NCI-H2171 treated with DMSO at 0.1 percent for 48 hours (cell line): Measurements from ENCODE around the gene P2RX7.

Experiments
- DNase-seq: peaks from one replicate; lab custom pipeline; 2025; lab: John Stamatoyannopoulos, UW

The P2RX7 gene

DNA sequence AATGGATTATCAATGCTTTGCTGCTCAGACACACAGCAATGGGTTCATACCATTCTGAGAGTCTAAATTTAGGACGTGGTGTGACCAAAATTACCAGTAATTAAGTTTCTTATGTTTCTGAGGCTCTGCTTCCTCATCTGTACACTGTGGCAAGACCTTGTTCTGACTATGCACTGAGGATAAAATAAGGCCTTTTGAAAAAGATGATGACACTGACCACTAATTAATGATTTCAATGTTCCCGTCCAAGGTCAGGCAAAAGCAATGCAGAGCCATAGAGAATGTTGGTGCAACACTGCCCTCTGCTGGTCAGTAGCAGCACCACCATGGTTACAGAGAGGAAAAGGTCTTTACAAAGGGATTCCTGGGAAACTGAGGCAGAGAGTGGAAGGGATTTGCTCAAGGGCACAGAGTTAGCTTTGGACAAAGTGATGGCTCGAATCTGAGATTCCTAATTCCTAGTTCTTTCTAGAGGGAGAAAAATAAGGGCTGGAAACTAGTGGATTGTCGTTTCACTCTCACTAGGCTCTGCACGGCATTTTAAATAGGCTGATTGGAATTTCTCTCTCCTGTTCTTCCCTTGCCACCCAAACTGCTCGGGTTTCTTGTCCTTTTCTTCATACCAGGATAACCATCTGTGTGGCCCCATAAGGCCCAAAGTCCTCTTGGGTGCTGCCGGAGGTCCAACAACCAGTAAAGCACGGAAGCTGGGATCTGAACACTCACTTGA, 22.3 kb upstream of the P2RX7 start:
- DNase-seq = peak; percentile 65

DNA sequence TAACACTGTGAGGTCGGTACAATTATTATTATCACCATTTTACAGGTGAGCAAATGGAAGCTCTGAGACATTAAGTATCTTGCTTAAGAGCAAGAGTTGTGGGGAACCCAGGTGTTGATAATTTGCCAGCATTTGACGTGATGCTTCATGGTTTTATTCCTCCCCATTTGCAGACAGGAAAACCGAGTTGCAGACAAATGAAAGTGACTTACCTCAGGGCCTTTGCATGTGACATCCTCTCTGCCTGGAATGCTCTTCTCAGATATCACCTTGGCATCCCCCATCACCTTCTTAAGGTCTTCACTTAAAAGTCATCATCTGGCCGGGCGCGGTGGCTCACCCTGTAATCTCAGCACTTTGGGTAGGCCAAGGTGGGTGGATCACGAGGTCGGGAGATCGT, 21.0 kb upstream of the P2RX7 start:
- DNase-seq = no peak

DNA sequence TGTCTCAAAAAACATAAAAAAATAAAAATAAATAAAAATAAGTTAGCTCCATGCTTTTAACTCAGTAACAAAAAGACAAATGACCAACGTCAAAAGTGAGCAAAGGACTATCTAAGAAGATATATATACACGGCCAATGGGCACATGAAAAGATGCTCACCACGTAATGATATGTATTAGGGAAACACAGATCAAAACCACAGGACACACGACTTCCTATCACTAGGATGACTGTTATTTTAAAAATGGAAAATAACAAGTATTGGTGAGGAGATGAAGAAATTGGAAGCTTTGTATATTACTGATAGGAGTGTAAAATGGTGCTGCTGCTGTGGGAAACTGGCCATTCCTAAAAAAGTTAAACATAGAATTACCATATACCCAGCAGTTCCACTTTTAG, 20.2 kb upstream of the P2RX7 start:
- DNase-seq = no peak

DNA sequence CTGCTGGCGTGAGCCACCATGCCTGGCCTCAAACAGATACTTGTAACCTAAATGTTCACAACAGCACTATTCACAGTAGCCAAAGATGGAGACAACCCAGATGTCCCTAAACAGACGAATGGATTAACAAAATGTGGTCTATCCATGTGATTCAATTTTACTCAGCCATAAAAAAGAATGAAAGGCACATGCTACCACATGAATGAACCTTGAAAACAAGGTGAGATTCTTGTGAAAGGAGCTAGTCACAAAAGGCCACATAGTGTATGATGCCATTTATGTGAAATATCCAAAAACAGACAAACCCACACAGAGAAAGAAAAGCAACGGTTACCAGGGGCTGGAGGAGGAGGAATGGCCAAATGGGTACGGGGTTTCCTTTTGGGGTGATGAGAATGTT, 19.6 kb upstream of the P2RX7 start:
- no peak for DNase-seq

DNA sequence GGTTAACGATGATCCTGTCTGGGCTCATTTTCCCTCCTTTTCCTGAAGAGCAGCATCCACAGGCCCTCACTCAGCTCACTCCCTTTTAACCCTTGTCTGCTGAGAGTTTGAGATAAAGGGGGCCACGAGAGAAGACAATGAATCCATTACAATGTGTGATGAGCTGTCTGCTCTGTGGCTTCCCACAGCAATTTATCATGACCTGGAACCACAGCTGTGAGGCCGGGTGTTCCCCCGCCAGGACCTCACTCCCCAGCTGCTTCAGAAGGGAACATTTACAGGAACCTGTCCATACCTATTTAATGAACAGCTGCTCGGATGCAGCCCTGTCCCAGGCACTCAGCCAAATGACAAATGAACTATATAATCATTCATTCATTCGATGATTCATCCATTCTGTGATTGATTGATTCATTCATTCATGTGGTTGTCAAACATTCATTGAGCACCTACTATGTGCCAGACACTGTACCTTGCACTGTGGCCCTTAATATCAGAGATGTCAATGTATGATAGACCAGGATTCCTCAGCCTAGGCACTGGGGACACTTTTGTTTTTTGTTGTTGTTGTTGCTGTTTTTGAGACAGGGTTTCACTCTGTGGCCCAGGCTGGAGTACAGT, 18.5 kb upstream of the P2RX7 start:
- DNase-seq = peak; percentile 45

DNA sequence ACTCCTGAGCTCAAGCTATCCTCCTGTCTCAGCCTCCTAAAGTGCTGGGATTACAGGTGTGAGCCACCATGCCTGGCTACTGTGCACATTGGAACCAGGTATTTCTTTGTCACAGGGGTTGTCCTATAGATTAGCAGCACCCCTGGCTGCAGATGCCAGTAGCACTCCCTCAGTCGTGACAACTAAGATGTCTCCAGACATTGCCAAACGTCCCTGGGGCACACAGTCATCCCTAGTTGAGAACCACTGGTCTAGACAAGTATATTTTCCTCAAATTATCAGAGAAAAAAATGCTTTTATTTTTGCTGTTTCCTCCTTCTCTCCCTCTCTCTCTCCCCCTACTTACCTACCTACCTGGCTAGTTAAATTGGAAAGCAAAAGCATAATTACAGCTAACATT, 17.9 kb upstream of the P2RX7 start:
- DNase-seq = no peak

DNA sequence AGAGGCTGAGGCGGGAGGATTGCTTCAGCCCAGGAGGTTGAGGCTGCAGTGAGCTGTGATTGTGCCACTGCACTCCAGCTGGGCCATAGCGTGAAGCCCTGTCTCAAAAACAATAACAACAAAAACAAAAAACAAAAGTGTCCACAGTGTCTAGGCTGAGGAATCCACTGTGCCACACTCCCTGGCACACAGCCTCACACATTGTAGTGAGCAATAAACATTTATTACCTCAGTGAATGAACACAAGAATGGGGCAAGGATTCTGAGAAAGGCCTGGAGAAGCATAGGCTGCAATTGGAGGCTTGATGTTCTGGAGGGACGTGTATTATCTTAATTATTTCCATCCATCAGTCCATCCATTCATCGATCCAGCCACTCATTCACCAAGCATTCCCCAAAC, 17.1 kb upstream of the P2RX7 start:
- no peak for DNase-seq

DNA sequence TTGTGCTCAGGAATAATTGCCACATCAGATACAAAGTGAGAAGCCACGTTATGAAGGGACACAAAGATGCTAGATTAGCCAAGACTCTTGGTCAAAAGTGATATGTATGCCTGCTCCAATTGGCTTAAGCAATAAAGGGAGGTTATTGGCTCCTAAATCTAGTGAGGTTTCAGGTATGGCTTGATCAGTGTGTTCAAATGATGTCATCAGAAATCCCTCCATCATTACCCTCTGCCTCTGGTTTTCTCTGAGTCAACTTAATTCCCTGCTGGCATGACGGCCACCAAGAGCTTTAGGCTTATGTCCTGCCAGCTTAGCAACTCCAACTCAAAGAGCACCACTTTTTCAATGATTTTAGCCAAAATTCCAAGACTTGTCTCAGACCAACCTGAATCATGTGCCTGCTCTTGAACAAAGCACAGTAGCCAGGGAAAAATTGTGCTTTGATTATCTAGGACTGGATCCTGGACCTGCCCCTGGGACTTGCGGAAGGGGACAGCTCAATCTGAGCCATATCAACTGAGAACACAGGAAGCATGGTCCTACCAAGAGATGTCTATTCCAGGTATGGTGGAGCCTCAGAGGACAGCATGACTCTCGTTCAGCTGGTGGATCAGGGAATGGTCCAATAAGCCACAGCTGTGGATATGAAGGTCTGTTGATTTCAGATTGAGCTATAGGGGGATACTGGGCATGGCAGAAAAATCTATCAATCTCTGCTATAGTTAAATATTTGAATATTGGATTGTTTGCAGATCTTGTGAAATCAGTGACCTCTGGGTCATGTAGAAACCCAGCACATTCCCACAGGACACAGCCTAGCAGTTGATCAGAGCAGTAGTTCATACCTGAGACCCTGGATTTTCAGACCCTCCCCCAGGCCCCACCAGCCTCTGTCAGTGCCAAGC, 16.1 kb upstream of the P2RX7 start:
- DNase-seq = no peak

DNA sequence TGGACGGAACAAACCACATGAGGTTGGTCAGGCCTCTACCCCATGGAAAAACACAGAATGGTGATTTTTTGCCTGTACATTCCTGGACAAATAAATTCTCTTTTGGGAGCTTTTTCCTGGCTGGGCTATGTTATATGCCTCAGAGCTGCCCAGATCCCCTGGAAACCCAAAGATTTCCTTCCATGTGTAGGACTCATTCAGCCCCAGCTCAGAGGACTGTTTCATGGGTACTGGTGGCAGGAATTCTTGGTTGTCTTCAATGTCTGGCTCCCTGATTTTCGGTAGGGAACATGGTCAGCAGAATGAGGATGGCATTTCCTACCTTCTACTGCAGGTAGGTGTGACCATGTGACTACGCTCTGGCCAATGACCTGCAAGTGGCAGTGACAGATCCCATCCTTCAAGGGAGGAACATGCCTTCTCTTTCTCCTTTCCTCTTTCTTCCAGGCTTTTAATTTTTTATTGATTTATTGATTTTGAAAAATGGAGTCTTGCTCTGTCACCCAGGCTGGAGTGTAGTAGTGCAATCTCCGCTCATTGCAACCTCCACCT, 15.4 kb upstream of the P2RX7 start:
- DNase-seq = no peak

DNA sequence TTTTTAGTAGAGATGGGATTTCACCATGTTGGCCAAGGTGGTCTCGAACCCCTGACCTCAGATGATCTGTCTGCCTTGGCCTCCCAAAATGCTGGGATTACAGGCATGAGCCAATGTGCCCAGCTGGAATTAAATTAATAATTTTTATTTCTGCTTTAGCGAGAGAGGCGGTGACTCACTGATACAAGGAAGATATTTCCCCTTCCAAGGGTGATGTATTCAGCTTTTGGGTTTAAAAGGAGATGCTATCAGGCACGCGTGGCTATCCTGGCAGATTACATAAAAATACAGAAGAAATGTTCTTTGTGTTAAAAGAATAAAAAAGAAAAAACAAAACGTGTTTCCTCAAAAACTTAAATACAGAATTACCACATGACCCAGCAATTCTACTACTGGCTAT, 12.4 kb upstream of the P2RX7 start:
- DNase-seq = no peak

DNA sequence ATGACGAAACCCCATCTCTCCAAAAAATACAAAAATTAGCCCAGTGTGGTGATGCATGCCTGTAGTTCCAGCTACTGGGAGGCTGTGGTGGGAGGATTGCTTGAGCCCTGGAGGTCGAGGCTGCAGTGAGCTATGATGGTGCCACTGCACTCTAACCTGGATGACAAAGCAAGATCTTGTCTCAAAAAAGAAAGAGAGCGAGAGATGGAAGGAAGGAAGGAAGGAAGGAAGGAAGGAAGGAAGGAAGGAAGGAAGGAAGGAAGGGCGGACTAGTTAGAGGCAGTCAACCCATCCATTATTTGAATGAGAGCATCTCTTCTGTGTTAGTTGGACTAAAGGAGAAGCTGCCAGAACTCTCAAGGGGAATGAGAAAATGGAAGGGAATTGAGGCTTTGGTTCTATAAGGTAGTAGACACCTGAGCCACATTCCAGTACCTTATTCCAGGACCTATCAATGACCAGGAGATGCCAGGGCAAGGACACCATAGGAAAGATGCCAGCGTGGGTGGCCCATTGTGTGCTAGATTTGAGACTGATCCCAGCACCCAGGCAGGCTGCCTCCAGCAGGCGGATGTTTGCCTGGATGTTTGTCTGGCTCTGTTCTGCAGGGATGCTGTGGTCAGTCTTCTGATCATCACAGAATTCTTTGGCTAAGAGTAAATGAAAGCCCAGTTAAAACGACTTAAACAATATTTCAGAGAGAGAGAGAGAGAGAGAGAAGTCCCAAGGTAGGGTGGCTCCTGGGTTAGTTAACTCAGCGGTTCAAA, 11.5 kb upstream of the P2RX7 start:
- DNase-seq = no peak

DNA sequence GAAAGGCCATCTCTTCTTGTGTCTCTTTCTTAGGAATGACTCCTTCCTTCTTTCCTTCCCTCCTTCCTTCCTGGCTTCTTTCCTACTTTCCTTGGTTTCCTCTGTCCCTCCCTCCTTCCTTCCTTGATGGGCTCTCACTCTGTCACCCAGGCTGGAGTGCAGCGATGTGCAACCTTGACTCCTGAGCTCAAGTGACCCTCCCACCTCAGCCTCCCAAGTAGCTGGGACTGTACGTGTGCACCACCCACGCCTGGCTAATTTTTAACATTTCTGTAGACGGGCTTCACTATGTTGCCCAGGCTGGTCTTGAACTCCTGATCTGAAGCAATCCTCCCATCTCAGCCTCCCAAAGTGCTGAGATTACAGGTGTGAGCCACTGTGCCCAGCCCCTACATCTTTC, 10.9 kb upstream of the P2RX7 start:
- DNase-seq = no peak

DNA sequence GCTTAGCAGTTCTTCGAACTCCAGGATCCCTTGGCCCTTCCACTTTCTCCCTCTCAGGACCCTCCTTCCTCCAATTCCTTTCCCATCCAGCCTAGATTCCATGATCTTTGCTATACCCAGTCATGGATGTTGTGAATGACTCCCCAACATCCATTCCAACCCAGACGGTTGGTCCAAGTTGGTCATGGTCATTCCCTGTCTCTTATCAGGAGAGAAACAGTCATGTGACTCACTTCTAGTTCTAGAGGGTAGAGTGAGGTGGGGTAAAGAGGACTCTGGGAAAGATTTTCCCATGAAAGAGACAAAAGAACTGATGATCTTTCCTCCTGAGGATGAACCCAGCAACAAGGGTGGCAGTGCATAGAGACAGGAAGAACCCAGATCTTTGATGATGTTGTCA, 9.2 kb upstream of the P2RX7 start:
- DNase-seq = no peak

DNA sequence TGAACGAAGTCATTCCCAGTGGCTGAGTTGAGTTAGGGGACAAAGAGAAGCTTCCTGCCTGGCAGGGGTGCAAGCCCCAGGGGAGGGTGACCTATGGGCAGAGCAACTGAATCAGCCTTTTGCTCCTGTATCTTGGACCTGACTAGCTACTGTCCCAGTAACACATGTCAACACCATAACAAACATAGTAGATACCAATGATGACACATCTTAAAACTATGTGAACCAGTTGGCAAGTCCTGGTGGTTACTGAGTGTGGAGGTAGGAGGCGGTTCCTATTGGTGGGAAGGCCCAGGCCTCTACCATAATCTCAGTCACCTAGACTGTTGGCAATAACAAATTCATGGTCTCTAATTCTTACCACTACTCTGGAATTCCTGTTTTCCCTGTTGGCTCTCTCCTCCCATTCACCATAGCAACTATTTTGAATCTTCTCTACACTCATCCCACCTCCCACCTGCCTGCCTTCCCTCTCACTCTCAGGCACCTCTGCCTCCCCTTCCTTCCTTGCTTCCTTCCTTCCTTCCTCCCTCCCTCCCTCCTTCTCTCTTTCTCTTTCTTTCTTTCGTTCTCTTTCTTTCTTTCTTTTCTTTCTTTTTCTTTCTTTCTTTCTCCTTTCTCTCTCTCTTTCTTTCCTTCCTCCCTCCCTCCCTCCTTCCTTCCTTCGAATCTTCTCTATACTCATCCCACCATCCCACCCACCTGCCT, 8.1 kb upstream of the P2RX7 start:
- DNase-seq = no peak

DNA sequence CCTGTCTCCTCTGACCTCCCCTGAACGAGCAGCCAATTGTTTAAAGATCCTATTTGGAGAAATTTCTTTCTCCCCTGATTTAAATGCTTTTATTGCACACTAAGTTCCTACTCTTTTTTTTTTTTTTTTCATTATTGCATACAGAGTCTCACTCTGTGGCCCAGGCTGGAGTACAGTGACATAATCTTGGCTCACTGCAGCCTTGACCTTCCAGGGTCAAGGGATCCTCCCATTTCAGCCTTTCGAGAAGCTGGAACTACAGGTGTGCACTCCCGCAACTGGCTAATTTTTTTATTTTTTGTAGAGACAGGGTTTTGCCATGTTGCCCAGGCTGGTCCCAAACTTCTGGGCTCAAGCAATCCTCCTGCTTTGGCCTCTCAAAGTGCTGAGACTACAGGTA, 5.2 kb upstream of the P2RX7 start:
- no peak for DNase-seq

DNA sequence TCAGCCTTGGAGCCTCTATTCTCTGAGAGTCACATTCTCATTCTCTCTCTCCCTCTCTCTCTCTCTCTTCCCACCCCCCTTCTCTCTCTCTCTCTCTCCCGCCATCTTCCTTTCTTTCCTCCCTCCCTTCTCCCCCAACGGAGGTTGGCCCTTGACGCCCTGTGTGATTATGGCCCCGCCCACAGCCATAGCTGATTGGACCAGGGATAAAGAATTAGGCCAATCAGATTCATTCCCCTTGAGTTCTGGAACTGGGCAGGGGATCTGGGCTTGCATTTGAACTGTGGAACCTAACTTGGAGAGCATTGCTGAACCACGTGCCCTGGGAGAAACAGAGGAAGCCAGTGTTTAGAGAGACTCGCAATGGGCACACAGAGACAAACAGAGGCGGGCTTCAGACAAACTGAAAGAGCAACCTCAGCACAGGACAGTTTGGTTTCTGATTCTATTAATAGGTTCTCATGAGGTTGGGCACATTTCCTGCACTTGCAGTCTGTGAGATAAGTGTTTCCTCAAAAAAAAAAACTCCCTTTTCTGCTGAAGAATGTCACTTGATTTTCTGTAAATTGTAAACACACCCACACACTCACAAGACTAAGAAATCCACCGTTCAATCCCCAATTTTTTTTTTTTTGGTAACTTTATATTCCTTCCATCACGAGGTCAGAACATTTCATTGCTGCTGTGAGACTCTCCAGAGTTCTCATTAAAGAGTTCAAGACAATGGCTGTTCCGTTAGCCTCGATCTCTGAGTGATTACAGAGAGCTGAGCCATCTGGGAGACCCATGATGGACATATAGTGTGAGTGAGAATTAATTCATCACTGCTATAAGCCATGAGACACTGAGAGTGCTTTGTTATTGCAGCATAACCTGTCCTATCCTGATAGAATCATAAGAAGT, 3.5 kb upstream of the P2RX7 start:
- DNase-seq = no peak

DNA sequence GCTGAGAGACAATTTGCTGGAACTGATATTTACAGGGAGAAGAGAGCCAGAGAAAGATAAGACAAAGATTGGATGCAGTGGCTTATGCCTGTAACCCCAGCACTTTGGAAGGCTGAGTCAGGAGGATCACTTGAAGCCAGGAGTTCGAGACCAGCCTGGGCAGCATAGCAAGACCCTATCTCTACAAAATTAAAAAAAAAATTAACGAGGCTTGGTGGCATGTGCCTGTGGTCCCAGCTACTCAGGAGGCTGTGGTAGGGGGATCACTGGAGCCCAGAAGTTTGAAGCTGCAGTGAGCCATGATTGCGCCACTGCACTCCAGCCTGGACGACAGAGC, 2.9 kb upstream of the P2RX7 start:
- DNase-seq = no peak

DNA sequence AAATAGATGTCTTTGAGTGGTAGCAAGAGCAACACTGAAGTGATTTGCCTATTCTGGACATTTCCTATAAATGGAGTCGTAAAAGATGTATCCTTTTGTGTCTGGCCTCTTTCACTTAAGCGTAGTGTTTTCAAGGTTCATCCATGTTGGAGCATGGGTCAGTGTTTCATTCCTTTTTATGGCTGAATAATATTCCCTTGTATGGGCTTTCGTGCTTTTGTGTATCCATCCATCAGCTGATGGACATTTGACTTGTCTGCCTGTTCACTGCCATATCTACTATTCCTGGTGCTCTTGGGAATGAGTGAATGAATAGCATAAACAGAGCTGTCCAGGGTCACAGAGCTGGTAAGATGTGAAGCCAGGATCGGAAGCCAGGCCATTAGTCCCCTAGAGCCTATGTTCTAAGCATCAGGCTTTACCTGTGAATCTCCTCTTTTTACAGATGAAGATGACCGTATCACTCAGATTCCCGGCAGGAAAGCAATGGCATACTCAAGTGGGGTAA, 1.8 kb upstream of the P2RX7 start:
- DNase-seq = no peak

DNA sequence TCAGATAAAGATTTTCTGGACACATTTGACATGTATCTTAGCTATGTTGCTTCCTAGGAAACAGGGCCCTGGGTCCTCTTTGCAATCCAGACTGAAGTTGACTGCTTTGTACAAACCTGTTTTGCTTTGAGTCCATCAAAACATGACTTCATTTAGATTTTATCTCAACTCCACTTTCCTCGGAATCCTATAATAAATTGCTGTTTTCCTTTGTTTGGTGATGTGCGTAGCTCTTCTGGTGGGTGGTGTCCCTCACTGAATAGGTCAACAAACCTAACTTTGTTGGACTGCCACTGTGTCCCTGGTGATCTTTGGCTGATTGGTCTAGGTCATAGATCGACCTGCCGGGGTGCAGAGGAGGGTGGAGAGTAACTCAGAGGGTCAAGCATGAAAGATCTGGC, 735 bp upstream of the P2RX7 start:
- DNase-seq = no peak

DNA sequence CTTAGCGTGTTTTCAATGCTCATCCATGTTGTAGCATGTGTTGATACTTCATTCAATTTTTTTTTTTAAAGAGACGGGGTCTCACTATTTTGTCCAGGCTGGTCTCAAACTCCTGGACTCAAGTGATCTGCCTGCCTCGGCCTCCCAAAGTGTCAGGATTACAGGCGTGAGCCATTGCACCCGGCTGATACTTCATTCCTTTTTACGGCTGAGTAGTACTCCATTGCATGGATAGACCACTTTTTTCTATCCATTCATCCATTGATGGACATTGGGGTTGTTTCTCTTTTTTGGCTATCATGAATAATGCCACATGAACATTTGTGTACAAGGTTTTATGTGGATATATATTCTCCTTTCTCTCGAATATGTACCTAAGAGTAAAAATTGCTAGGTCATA, 1.2 kb downstream of the P2RX7 start:
- no peak for DNase-seq
